HL-60 (cell line): ENCODE measurements around the gene ESPN.

Experiments used
- DNase-seq, 2 experiments: peaks; one replicate each; pipeline ENCODE4 v3.0.0-alpha.2; 2010 to 2020; ENCODE audit warnings: low read depth in 1 of 2, low spot score in 1 of 2
- H3K27ac ChIP-seq: fragments of 250-450 bp; sonication (Bioruptor Pico); replicated peaks from 2 replicates; pipeline ENCODE4 v1.5.1; 2020; ENCODE audit warnings: mild to moderate bottlenecking, moderate library complexity
- H3K27me3 ChIP-seq: fragments of 250-450 bp; sonication (Bioruptor Pico); 2 replicates; pipeline ENCODE4 v1.5.1; 2021; ENCODE audit warnings: mild to moderate bottlenecking, moderate library complexity; ENCODE audit not compliant: insufficient read depth, poor library complexity, severe bottlenecking
- H3K4me3 ChIP-seq: replicated peaks from 2 replicates; pipeline ENCODE4 v1.5.1; 2011; ENCODE audit warnings: mild to moderate bottlenecking, control low read depth, low read length; ENCODE audit not compliant: insufficient read depth
- CTCF ChIP-seq: IDR thresholded peaks from one replicate; pipeline ENCODE4 v1.5.1; 2011; ENCODE audit warnings: low read length, control low read depth, inconsistent platforms; ENCODE audit not compliant: insufficient read depth
- GABPA ChIP-seq: IDR thresholded peaks from 2 replicates; pipeline ENCODE4 v1.6.1; 2012; ENCODE audit warnings: low read depth
- POLR2AphosphoS5 ChIP-seq: IDR thresholded peaks from 2 replicates; pipeline ENCODE4 v1.6.1; 2012; ENCODE audit warnings: low read depth
- REST ChIP-seq: IDR thresholded peaks from 2 replicates; pipeline ENCODE4 v1.6.1; 2012; ENCODE audit warnings: low read depth; ENCODE audit not compliant: insufficient replicate concordance
- SPI1 ChIP-seq: IDR thresholded peaks from 2 replicates; pipeline ENCODE4 v1.6.1; 2012; ENCODE audit warnings: low read depth, mild to moderate bottlenecking, borderline replicate concordance

ESPN gene

GRCh38 chr1:6418668-6419396 is 5.7 kb upstream of the ESPN start:
- Histone ChIP-seq H3K4me3 (no peak overlapping the region), H3K27me3 (peaks cover 67% of the 10 kb centered on the region), H3K27ac (no peak overlapping the region)
- TF ChIP-seq SPI1 (no peak), POLR2AphosphoS5 (no peak), REST (no peak), GABPA (no peak), CTCF (no peak)
- no peak for DNase-seq

- Histone ChIP-seq H3K4me3 (no peak overlapping the region), H3K27me3 (peaks cover 69% of the 10 kb centered on the region), H3K27ac (no peak overlapping the region)
- TF ChIP-seq CTCF (no peak), POLR2AphosphoS5 (no peak), SPI1 (no peak), REST (no peak), GABPA (no peak)
- no peak for DNase-seq
Observed at GRCh38 chr1:6419397-6419803, 5.2 kb upstream of the ESPN start.

GRCh38 chr1:6419804-6420453 is 4.6 kb upstream of the ESPN start, which contains the start of gene HES2:
Gene HES2 (minus strand): TSS chr1:6419919. CDS start chr1:6419820, 99 bp downstream.
- Histone ChIP-seq H3K27me3 (peaks cover 65% of the 10 kb centered on the region), H3K27ac (no peak within 1 kb of the TSS), H3K4me3 (no peak within 1 kb of the TSS)
- no peak for TF ChIP-seq REST
- no peak for TF ChIP-seq GABPA
- TF ChIP-seq CTCF, result no peak
- no peak for TF ChIP-seq SPI1
- no peak for TF ChIP-seq POLR2AphosphoS5
- DNase-seq, result no peak
